ENCODE measurements around the gene SLC49A4.
"Not testable (repeated sequence)": the region's sequence is repeated elsewhere in the genome, so short reads cannot be mapped to it uniquely, and the experiment has no call there.

Gene SLC49A4, protein sequence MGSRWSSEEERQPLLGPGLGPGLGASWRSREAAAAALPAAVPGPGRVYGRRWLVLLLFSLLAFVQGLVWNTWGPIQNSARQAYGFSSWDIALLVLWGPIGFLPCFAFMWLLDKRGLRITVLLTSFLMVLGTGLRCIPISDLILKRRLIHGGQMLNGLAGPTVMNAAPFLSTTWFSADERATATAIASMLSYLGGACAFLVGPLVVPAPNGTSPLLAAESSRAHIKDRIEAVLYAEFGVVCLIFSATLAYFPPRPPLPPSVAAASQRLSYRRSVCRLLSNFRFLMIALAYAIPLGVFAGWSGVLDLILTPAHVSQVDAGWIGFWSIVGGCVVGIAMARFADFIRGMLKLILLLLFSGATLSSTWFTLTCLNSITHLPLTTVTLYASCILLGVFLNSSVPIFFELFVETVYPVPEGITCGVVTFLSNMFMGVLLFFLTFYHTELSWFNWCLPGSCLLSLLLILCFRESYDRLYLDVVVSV

DNA sequence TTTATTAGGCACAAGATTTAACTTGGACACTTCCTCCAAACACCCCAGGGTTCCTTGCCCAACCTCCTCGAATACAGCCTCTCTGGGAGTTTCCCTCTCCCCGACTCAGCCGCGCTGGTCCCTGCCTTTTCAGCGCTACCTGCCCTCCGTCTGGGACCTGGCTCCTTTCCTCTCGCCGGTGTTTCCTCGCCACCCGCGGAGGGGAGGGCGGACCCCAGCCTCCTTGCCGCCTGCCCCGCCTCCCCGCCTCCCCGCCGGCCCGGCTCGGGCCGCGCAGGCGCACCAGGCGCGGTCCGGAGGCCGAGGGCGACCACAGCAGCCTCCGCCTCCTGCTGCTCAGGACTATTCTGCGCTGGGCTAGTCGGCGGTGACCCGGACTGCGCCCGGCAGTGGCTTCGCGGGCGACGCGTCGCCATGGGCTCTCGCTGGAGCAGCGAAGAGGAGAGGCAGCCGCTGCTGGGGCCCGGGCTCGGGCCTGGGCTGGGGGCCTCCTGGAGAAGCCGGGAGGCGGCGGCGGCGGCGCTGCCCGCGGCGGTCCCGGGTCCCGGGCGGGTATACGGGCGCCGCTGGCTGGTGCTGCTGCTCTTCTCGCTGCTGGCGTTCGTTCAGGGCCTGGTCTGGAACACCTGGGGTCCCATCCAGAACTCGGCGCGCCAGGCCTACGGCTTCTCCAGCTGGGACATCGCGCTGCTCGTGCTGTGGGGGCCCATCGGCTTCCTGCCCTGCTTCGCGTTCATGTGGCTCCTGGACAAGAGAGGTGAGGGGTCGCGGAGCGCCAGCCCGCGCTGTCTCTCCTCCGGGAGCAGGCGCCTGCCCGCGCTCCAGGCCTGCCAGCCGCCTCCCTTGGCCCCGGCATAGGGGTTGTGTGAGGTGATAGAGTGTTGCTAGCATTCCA, at the start of gene SLC49A4:
SLC49A4 (plus strand) TSS at position 291 of the 895 bp plus-strand sequence; CDS start at position 415, 124 bp downstream.
- DNase-seq: peak; percentile 78
- Mint-ChIP-seq H3K9me3 (no peaks in the 10 kb centered on the region), H3K4me3 (peak within 1 kb of the TSS; percentile 88 to 97), H3K4me1 (peaks cover 15 to 20% of the 10 kb centered on the region in 2 donors), H3K27me3 (no peaks in the 10 kb centered on the region), H3K27ac (peak within 1 kb of the TSS; percentile 96), H3K36me3 (no peaks in the 10 kb centered on the region)
- ATAC-seq (replicated peaks): peak; percentile 74 to 81

DNA sequence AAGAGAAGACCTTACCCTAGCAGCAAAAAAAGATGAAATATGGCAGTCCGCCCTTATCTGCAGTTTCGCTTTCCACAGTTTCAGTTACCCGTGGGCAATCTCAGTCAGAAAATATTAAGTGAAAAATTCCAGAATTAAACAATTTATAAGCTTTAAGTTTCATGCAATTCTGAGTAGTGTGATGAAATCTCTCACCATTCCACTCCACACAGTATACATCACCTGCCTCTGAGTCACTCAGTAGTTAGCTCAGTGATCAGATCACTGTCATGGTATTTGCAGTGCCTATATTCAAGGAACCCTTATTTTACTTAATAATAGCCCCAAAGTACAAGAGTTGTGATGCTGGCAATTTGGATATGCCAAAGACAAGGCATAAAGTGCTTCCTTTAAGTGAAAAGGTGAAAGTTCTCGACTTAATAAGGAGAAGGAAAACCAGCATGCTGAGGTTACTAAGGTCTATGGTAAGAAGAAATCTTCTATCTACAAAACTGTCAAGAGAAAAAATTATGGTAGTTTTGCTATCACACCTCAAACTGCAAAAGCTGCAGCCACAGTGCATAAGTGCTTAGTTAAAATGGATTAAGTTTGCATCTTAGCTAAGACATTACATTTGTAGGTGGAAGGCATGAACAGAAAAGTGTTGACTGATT, 49.4 kb upstream of the SLC49A4 start:
- no peak overlapping the region for H3K4me3 Mint-ChIP-seq
- DNase-seq: no peak
- no peak for ATAC-seq (replicated peaks)
- H3K9me3 Mint-ChIP-seq: no peaks in the 10 kb centered on the region
- H3K36me3 Mint-ChIP-seq: peaks cover 19 to 43% of the 10 kb centered on the region in 2 donors
- H3K27ac Mint-ChIP-seq: no peak overlapping the region
- peaks cover 0 to 3% of the 10 kb centered on the region in 2 donors for H3K4me1 Mint-ChIP-seq
- H3K27me3 Mint-ChIP-seq: no peaks in the 10 kb centered on the region

DNA sequence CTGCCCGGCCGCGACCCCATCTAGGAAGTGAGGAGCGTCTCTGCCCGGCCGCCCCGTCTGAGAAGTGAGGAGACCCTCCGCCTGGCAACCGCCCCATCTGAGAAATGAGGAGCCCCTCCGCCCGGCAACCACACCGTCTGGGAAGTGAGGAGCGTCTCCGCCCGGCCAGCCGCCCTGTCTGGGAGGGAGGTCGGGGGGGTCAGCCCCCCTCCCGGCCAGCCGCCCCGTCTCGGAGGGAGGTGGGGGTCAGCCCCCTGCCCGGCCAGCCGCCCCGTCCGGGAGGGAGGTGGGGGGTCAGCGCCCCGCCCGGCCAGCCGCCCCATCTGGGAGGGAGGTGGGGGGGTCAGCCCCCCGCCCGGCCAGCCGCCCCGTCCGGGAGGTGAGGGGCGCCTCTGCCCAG, 47.6 kb upstream of the SLC49A4 start:
- H3K27me3 Mint-ChIP-seq; DNase-seq; H3K9me3 Mint-ChIP-seq; H3K4me1 Mint-ChIP-seq; H3K27ac Mint-ChIP-seq; H3K4me3 Mint-ChIP-seq; ATAC-seq (replicated peaks): not testable (repeated sequence)
- peaks cover 16 to 41% of the 10 kb centered on the region in 2 donors for H3K36me3 Mint-ChIP-seq

- peaks cover 17 to 37% of the 10 kb centered on the region in 2 donors for H3K36me3 Mint-ChIP-seq
- H3K4me1 Mint-ChIP-seq: peaks cover 0 to 2% of the 10 kb centered on the region in 2 donors
- H3K27ac Mint-ChIP-seq: no peak overlapping the region
- ATAC-seq (replicated peaks) (no peak), DNase-seq (no peak)
- H3K27me3 Mint-ChIP-seq: no peaks in the 10 kb centered on the region
- no peaks in the 10 kb centered on the region for H3K9me3 Mint-ChIP-seq
- H3K4me3 Mint-ChIP-seq: no peak overlapping the region
These were observed 46.5 kb upstream of the SLC49A4 start for GRCh38 chr3:122748347-122748746.

GRCh38 chr3:122754929-122755328, 39.9 kb upstream of the SLC49A4 start:
- no peaks in the 10 kb centered on the region for H3K9me3 Mint-ChIP-seq
- H3K4me1 Mint-ChIP-seq: peaks cover 0 to 1% of the 10 kb centered on the region in 2 donors
- no peaks in the 10 kb centered on the region for H3K27me3 Mint-ChIP-seq
- H3K27ac Mint-ChIP-seq: no peak overlapping the region
- ATAC-seq (replicated peaks): peak; percentile 80 to 87
- H3K36me3 Mint-ChIP-seq: peaks cover 33 to 46% of the 10 kb centered on the region in 2 donors
- DNase-seq: no peak
- no peak overlapping the region for H3K4me3 Mint-ChIP-seq

- peaks cover 33 to 44% of the 10 kb centered on the region in 2 donors for H3K36me3 Mint-ChIP-seq
- H3K4me3 Mint-ChIP-seq: no peak overlapping the region
- no peak for ATAC-seq (replicated peaks)
- DNase-seq: no peak
- H3K27ac Mint-ChIP-seq: no peak overlapping the region
- H3K4me1 Mint-ChIP-seq: peaks cover 0 to 1% of the 10 kb centered on the region in 2 donors
- H3K27me3 Mint-ChIP-seq: no peaks in the 10 kb centered on the region
- no peaks in the 10 kb centered on the region for H3K9me3 Mint-ChIP-seq
These were observed 39.4 kb upstream of the SLC49A4 start for GRCh38 chr3:122755491-122755890.

DNA sequence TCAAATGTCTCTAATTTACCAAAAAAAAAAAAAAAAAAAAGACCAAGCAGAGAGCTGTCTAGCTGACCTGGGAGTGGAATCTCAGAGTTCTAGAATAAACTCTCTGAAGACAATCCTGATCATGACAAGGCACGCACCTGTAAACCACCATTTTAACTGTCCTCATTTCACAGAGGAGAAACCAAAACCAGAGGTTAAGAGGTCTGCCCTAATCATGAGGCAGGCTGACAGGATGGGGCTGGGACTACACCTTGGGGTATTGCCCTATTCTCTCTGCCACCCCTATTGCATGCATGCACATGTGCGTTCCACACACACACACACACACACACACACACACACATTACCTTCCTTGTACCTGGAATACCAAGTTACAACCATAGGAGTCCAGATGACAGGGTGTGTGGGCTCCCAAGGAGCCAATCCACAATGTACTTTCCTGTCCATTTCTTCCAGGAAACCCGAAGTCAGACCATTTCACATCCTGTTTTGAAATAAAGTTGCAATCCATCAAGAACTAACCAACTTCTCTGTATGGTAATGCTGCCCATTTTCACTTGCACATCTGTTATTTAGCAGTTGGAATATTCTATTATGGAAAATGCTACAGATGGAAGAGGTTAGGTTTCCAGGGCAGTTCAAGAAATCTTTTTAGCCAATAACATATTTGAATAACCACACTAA, 35.9 kb upstream of the SLC49A4 start:
- no peak overlapping the region for H3K27ac Mint-ChIP-seq
- H3K4me3 Mint-ChIP-seq: no peak overlapping the region
- peaks cover 20 to 26% of the 10 kb centered on the region in 2 donors for H3K36me3 Mint-ChIP-seq
- ATAC-seq (replicated peaks) (no peak), DNase-seq (no peak)
- H3K27me3 Mint-ChIP-seq: no peaks in the 10 kb centered on the region
- H3K4me1 Mint-ChIP-seq: peaks cover 6 to 11% of the 10 kb centered on the region in 2 donors
- H3K9me3 Mint-ChIP-seq: no peaks in the 10 kb centered on the region

DNA sequence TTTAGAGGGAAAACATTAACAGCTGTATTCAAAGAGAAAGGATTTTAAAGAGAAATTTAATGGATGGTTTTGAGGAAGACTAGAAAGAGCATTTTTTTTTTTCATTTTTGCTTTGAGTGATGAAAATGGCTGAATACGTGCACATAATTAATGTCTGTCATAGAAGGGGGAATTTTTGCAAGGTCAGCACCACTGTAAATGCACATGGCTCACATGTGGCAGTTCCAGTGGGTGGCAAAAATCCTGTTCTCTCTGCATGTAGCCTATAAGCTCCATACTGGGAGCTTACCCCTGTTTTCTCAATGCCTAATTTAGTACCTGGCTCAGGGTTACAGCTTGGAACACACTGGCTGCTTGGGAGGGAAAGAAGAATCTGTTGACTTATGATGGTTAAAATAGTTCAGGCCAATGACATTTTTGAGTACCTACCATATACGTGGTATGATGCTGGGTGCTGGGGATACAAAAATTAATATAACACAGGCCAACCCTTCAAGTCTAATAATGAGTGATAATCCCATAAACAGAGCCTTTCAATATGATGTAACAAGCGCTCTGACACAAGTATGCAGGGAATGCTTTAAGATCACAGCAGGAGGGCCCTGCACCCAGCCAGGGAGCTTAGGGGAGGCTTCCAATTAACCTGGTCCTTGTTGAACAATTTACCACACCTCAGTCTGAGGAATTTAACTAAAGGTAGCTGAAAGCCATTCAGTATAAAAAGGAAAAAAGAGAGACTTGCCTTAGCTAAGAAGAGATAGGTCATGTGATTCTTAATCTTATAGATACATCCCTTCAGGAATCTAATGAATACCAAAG, 34.2 kb upstream of the SLC49A4 start:
- no peak for ATAC-seq (replicated peaks)
- H3K4me3 Mint-ChIP-seq: no peak overlapping the region
- H3K27ac Mint-ChIP-seq: no peak overlapping the region
- H3K36me3 Mint-ChIP-seq: peaks cover 15 to 20% of the 10 kb centered on the region in 2 donors
- H3K4me1 Mint-ChIP-seq: peaks cover 5 to 11% of the 10 kb centered on the region in 2 donors
- H3K9me3 Mint-ChIP-seq: no peaks in the 10 kb centered on the region
- no peak for DNase-seq
- H3K27me3 Mint-ChIP-seq: no peaks in the 10 kb centered on the region

DNA sequence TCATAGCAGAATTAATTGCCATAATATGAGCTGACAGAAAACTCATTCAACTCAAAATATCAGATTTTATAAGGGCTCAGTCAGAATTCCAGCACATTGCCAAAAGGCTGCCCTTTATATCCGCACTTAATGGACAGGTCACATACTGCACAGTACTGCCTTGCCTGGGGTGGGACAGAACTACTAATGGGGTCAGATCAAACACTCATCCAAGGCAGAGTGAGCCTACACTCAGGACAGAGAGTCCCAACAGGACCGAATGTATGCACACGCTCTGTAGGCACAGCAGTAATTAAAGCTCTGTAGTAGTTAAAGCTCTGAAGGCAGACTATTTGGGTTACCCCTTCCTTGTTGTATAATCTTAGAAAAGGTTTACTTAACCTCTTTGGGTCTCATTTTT, 28.4 kb upstream of the SLC49A4 start:
- ATAC-seq (replicated peaks): no peak
- H3K27ac Mint-ChIP-seq: no peak overlapping the region
- H3K4me1 Mint-ChIP-seq: peaks cover 4 to 10% of the 10 kb centered on the region in 2 donors
- H3K36me3 Mint-ChIP-seq: peaks cover 14 to 24% of the 10 kb centered on the region in 2 donors
- no peak overlapping the region for H3K4me3 Mint-ChIP-seq
- no peak for DNase-seq
- no peaks in the 10 kb centered on the region for H3K9me3 Mint-ChIP-seq
- H3K27me3 Mint-ChIP-seq: no peaks in the 10 kb centered on the region

GRCh38 chr3:122767540-122768372, 27.1 kb upstream of the SLC49A4 start:
- Mint-ChIP-seq H3K9me3 (no peaks in the 10 kb centered on the region), H3K27ac (no peak overlapping the region), H3K27me3 (no peaks in the 10 kb centered on the region), H3K4me1 (no peaks in the 10 kb centered on the region), H3K4me3 (no peak overlapping the region), H3K36me3 (peaks cover 14 to 24% of the 10 kb centered on the region in 2 donors)
- ATAC-seq (replicated peaks): no peak
- DNase-seq: no peak

DNA sequence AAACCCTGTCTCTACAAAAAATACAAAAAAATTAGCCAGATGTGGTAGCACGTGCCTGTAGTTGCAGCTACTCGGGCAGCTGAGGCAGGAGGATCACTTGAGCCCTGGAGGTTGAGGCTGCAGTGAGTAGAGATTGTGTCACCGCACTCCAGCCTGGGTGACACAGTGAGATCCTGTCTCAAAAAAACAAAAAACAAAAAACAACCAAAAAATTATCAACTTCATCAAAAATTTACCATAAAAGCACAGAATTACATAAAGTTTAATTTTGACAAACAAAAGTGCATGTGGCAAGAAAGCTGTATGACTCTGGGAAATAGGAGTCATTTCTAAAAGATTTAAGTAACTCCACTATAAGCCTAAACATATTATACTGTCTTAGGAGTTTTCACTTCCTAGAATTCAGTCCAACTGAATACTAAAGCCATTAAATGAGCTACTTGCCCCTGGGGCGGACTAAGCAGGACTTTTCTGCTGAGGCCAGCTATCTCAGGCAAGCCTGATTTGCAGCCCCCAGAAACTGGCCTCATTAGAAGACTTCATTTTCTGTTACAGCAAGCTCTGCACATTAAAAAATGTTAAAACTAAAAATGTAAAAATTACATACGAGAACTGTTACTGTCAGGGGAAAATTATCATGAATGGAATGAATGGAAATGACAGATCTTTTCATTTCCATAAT, 24.2 kb upstream of the SLC49A4 start:
- no peaks in the 10 kb centered on the region for H3K27me3 Mint-ChIP-seq
- H3K36me3 Mint-ChIP-seq: peaks cover 11 to 26% of the 10 kb centered on the region in 2 donors
- no peak for ATAC-seq (replicated peaks)
- no peaks in the 10 kb centered on the region for H3K9me3 Mint-ChIP-seq
- H3K4me1 Mint-ChIP-seq: peaks cover 7 to 14% of the 10 kb centered on the region in 2 donors
- no peak for DNase-seq
- H3K4me3 Mint-ChIP-seq: no peak overlapping the region
- no peak overlapping the region for H3K27ac Mint-ChIP-seq

GRCh38 chr3:122772827-122773226, 22.0 kb upstream of the SLC49A4 start:
- no peak for DNase-seq
- no peaks in the 10 kb centered on the region for H3K27me3 Mint-ChIP-seq
- H3K9me3 Mint-ChIP-seq: no peaks in the 10 kb centered on the region
- H3K4me3 Mint-ChIP-seq: no peak overlapping the region
- ATAC-seq (replicated peaks): no peak
- no peak overlapping the region for H3K27ac Mint-ChIP-seq
- H3K36me3 Mint-ChIP-seq: peaks cover 10 to 20% of the 10 kb centered on the region in 2 donors
- H3K4me1 Mint-ChIP-seq: peaks cover 7 to 14% of the 10 kb centered on the region in 2 donors

All from stimulated activated naive B cell treated with anti-CD40 and anti-IgM and Interleukin-4, amounts not matched to agents 10 μg/mL and 1 μg/mL and 100 μg/mL, for 72 hours (primary cell).